Keratinocyte (primary cell): ENCODE results near the gene ZNF134.

Source experiments
- CTCF ChIP-seq, 3 experiments: IDR thresholded peaks in 1 of 3; conservative IDR thresholded peaks in 1 of 3; optimal IDR thresholded peaks in 1 of 3; 2 replicates in 2 of 3; 3 replicates in 1 of 3; pipeline versions ENCODE3 to v1.5.1; 2011; ENCODE audit warnings: low read length in 3 of 3, mild to moderate bottlenecking in 3 of 3, moderate library complexity in 2 of 3, control low read depth in 1 of 3, inconsistent platforms in 1 of 3; ENCODE audit not compliant: insufficient read depth in 2 of 3; ENCODE audit errors: extremely low read depth in 1 of 3
- EZH2 ChIP-seq: IDR thresholded peaks from one replicate; pipeline ENCODE4 v1.6.1; 2012; ENCODE audit warnings: inconsistent platforms, mild to moderate bottlenecking, low read length, moderate library complexity

GRCh38 chr19:57643734-57644133 lies 29.7 kb downstream of the ZNF134 start:
- no peak for TF ChIP-seq CTCF (optimal IDR thresholded peaks at IDR 0.05 in 1 of 3, IDR thresholded peaks at IDR 0.05 in 1 of 3, conservative IDR thresholded peaks at IDR 0.05 in 1 of 3; ENCODE audit: extremely low read depth in 1 of 3, insufficient read depth in 2 of 3, low read length in 3 of 3)
- TF ChIP-seq EZH2: no peak
